Activated CD8-positive, alpha-beta memory T cell treated with anti-CD3 and anti-CD28 coated beads, Interleukin-2, amount 50 U/mL, for 24 hours (primary cell): Measurements from ENCODE around the gene CETP.

ENCODE experiments used
- DNase-seq: peaks from one replicate; pipeline ENCODE4 v3.0.0-alpha.2; 2020; ENCODE audit errors: extremely low read depth

Gene CETP, protein sequence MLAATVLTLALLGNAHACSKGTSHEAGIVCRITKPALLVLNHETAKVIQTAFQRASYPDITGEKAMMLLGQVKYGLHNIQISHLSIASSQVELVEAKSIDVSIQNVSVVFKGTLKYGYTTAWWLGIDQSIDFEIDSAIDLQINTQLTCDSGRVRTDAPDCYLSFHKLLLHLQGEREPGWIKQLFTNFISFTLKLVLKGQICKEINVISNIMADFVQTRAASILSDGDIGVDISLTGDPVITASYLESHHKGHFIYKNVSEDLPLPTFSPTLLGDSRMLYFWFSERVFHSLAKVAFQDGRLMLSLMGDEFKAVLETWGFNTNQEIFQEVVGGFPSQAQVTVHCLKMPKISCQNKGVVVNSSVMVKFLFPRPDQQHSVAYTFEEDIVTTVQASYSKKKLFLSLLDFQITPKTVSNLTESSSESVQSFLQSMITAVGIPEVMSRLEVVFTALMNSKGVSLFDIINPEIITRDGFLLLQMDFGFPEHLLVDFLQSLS

DNA sequence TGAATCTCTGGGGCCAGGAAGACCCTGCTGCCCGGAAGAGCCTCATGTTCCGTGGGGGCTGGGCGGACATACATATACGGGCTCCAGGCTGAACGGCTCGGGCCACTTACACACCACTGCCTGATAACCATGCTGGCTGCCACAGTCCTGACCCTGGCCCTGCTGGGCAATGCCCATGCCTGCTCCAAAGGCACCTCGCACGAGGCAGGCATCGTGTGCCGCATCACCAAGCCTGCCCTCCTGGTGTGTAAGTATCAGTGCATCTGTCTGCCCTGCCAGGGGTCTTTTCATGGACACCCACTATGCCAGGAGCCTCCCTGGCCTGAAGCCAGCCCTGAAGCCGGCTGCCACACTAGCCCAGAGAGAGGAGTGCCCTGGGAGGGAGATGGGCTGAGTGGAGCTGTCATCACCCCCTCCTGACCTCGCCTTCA lies at the start of gene CETP:
TSS of gene CETP (plus strand) at position 100 of the 431 bp plus-strand sequence. CDS start at position 130, 30 bp downstream.
- no peak for DNase-seq

- no peak for DNase-seq
Observed at GRCh38 chr16:56912746-56913708, 48.7 kb upstream of the CETP start.

- DNase-seq, result no peak
Observed at GRCh38 chr16:56914896-56915295, 46.9 kb upstream of the CETP start.

DNA sequence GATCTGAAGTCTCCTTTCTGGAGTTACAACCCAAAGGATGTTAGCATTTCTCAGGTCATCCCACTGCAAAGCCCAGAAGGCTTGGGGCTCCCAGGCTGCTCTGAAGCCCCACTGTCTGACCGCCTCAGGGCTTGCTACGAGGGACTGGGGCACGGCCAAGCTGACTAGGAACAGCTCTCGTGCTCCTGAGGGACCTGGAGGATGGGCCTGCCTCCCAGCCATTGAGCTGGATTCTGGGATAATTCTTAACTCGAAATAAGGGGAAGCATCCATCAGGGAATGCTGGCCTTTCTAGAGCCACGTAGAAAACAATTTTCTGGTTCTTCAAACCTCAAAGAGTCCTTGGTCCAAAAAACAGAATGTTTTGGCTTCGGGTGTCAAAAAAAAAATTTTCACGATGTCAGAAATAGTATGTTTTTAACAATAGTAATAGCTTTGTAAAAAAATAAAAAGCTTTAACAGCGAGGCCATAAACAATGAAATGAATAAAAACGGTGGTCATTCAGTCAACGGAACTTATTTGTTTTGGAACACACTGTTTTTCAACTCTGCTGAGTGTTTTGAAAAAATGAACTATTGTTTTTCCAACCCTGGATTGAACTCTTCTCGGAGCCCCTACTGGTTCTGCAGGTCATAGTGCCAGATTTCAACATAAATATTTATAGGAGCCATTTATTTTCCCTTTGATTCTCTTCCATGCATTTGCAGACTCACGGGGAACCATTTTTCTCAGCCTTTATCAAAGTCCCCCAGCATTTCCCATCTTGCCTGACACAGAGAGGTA lies 46.2 kb upstream of the CETP start:
- no peak for DNase-seq

DNA sequence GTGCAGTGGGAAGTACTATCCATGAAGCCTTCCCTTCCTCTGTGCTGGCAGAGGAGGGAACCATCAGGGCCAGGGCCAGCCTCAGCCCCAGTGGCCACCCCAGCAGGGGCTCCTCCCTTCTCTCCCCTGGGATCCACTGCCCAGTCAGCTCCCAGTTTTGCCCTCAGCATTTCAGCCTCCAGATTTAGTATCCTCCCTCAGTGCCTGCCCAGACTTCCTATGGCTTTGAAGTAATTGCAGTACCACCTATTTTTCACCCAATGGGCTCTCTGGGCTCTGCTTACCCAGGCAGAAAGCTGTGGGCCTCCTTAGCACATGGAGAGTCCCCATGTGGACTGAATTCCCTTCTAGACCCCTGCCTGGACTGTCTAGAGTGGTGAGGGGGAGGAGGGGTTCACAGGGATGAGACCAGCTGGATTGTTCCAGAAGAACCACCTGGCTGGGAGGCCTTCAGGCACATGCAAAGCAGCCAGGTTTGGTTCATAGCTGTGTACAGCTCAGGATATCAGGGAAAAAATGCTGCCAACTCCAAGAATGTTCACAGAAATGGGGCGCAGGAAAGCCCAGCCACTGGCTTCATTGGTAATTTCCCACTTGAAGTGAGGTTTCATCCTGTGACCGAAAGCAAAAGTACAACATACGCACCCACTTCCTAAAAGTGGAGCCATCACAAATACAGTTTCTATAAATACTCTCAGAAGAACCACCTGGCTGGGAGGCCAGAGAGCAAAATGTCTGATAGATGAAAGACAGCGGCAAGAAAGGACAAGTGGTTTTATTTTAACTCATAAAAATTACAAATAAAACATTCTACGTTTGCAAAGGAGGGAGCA lies 45.0 kb upstream of the CETP start:
- DNase-seq, result no peak

DNA sequence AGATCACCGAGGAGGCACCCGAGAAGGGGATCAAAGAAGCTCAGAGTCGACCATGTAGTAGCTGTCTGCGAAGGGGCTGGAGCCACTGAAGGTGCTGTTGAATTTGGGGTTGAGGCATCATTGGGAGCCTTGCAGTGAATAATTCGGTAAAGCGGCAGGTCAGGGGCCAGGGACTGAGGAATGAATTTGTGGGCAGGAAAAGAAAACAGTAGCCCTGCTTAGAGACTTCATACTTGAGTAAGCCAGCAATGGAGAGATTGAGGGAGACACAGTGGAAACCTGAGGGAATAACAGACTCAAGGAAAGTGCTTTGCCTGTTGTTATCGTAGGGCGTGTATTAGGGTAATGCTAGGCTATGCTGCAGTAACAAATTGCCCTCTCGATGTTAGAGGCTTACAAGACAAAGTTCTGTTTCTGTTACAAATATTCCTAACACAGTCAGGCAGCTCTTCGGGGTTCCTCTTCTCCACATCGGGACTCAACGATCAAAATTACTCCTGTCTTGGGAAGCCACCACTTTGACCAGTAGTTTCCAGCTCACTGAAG lies 43.2 kb upstream of the CETP start:
- no peak for DNase-seq

DNA sequence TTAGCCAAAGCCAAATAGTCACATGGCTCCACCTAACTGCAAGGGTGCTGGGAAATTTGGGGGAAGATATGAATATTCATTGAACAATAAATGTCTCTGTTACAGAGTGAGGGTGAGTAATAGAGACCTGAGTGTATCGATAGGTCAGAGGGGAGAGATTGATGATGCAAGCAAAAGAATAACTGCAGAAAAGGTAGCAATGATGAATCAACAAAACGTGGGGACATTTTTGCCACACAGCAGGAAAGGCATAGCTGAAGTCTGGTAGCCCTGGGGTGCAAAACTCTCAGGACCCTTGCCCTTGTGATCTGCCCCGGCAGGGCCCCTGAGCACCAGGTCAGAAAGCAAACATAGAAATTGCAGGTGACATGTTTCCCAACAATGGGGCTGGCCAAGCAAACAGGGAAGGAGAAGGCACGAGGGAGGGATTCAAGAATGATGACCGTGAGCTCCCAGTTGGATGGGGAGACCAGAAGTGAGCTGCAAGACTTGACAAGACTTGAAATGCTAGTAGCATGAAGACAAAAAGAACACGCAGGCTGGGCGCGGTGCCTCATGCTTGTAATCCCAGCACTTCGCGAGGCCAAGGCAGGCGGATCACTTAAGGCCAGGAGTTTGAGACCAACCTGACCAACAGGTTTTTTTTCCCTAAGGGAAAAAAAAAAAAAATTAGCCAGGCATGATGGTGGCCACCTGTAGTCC lies 42.5 kb upstream of the CETP start:
- DNase-seq, result no peak

GRCh38 chr16:56921571-56921970 lies 40.2 kb upstream of the CETP start:
- DNase-seq, result no peak

DNA sequence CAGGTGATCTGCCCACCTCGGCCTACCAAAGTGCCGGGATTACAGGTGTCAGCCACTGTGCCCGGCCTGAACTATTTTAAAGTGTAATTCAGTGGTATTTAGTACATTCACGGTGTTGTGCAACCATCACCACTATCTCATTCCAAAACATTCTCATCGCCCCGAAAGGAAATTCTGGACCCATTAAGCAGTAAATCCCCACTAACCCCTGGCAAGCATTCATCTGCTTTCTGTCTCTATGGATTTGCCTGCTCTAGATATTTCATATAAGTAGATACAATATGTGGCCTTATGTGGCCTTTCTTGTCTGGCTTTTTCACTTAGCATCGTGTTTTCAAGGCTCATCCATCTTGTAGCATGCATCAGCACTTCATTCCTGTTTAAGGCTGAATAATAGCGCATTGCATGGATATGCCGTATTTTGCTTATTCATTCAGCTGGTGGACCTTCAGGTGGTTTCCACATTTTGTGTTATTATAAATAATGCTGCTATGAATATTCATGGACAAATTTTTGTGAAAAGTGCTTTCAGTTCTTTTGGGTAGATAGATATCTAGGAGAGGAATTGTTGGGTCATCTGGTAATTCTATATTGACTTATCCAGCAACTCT lies 38.2 kb upstream of the CETP start:
- DNase-seq, result no peak

DNA sequence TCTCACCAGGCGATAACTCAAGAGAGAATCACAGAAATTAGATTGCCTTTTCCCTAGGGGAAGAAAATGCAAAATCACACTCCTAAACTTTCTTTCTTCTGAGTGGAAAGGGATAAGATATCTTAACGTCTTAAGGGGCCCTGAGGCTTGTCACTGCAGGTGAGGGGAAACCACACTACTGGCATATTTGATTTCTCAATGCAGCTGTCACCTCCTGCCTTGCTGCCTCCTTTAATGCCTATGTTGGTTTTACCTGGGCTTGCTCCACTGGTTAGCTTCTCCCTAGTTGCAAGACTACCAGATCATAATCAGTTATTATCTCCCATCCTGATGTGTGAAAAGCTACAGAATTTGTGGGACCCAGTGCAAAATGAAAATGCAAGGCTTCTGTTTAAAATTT lies 34.3 kb upstream of the CETP start:
- no peak for DNase-seq

- DNase-seq, result no peak
Observed at GRCh38 chr16:56929639-56930038, 32.1 kb upstream of the CETP start.

DNA sequence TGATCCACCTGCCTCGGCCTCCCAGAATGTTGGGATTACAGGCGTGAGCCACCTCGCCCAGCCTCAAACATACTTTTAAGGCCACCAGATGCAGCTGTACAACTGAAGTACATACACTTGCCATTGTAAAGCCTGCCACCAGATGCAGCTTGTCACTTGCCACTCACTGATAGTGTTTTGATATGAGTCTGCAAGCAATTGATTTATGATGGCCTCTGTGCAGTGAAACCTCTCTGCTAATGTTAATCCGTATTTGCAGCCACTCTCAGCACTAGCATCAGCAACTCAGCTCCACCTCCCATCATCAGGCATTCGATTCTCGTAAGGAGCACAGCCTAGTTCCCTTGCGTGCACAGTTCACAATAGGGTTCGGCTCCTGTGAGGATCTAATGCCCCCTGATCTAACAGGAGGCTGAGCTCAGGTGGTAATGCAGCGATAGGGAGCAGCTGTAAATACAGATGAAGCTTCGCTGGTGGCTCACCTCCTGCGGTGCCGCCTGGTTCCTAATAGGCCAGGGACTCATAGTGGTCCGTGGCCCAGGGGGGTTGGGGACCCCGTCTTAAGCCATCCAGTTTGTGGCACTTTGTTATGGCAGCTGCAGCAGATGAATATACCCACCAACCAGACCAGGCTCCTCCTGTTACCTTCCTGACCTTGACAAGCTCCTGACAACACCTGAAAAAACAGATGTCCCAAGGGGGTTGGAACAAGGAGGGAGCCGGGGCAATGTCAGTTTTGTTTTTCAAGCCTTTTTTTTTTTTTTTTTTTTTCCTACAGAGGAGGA lies 31.1 kb upstream of the CETP start:
- no peak for DNase-seq

- no peak for DNase-seq
Observed at GRCh38 chr16:56931271-56931891, 30.4 kb upstream of the CETP start.

- DNase-seq, result peak; percentile 94
Observed at GRCh38 chr16:56931892-56932720, 29.6 kb upstream of the CETP start, which contains the start of gene HERPUD1. Gene HERPUD1 (plus strand): TSS chr16:56932142. CDS start chr16:56932245, 103 bp downstream.

DNA sequence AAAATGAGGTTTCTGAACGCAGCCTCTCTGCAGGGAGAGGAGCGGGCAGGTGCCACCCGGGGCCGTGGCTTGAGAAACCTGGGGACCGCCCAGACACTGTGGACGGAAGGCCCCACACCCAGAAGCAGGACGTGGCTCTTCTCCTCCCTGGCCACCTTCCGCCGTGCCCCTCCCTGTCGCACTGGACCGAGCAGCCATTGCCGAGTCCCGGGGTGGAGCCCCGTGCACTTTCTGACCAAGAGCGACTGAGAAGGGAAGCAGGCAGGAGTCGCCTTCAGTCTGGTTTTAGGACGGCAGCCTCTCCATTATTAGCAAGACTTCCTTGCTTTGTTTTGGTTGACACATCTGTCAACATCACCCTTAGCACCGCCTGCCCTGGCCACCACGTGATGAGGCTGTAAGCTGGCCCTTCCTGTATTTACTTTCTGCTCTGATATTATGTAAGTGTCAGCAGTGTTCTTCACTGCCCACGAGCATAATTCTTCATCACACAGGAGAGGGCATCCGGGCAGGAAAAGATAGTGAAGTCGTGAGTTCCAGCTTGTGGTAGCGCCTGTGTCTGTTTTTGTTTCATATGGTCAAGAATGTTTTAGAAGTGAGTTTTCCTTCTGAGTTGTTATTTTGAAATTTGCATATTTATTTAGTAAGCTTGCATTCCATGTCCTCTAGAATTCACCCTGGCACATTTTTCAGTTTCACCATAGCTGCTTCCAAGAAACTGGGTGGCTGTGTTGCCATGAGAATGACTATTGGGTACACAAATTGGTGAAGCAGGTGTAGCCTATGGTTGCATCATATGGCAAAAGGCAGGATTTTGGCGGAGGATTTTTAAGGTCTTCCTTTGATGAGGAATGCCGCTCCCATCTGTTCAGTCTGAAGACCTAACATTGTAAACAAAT lies 28.8 kb upstream of the CETP start:
- DNase-seq, result no peak
